ENCODE results near the gene FASN.

Gene FASN

DNA sequence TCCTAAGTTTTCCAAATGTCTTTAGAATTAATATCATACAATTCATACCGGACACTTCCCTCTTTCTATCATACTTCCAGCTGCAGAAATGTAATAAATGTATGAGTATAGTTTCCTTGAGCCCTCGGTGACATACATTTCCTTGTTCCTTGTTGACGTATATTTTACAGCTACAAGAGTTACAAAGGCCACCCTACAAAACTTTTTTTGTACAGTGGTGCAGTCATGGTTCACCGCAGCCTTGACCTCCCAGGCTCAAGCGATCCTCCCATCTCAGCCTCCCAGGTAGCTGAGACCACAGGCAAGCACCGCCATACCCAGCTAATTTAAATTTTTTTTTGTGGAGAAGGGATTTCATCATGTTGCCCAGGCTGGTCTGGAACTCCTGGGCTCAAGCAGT is 25.2 kb downstream of the FASN start:
- DNase-seq = no peak

DNA sequence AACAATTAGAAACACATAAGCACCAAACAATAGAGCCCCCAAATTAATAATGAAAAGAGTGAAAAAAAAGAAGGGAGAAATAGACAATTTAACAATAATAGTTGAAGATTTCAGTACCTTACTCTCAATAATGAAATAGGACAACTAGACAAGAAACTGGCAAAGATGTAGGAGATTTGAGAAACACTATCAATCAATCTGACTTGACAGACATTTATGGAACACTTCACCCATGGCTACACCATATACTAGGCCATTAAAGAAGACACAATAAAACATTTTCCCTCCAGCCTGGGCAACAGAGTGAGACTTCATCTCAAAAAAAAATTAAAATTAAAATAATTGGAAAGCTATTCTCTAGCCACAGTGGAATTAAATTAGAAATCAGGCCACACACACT is 27.4 kb downstream of the FASN start:
- no peak for DNase-seq

DNA sequence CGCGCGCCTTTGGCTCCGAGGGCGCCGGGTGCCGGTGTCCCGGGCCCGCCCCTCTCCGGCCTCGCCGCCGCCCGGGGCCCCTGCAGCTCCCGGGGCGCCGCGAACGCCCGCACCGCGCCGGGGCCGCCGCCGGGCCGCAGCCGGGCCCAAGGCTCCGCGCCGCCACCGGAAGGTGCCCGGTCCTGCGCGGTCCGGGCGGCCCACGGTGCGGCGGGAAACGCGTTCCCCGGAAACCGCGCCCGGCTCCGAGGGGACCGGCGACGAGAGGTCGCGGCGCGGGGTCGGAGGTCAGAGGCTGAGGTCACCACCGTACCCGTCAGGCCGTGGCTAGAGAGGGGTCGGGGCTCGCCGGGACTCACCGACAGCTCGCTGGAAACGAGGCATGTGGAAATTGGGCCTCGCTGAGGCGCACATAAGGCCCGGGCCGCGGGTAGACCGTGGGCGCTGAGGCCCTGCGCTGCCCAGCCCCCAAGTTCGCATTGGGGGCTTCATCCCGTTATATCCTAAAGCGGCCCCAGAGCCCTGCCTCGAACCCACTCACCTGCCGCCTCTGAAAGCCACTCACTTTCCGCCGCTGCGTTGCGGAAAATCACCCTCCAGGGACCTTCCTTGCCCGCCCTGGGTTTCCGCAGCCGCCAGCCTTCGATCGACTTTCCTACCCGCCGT is 32.3 kb downstream of the FASN start, which contains the start of gene DUS1L:
DUS1L (minus strand) TSS at position 167 of the 666 bp plus-strand sequence. CDS start 745 bp downstream, outside the sequence.
- peak; percentile 58 for DNase-seq

DNA sequence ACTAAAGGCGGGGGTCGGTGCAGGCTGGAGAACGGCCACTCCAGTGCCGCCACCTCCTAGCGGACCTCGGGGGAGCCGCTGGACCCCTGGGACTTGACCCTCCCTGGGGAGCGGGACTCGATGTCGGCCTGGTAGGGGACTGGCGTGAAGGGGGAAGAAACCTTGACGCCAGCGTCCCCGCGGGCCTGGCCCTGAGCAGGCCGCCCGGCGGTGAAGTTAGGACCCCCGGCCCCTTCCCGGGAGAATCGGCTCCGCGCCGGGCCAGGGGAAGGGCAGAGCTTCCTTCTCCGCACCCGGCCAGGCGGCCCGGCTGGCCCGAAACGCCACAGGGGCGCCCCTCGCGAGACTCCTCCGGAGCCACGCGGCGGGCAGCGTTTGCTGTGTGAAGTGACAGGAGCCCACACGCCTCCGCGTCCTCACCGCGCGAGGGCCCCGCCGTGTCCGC is 32.8 kb downstream of the FASN start:
- DNase-seq = no peak

DNA sequence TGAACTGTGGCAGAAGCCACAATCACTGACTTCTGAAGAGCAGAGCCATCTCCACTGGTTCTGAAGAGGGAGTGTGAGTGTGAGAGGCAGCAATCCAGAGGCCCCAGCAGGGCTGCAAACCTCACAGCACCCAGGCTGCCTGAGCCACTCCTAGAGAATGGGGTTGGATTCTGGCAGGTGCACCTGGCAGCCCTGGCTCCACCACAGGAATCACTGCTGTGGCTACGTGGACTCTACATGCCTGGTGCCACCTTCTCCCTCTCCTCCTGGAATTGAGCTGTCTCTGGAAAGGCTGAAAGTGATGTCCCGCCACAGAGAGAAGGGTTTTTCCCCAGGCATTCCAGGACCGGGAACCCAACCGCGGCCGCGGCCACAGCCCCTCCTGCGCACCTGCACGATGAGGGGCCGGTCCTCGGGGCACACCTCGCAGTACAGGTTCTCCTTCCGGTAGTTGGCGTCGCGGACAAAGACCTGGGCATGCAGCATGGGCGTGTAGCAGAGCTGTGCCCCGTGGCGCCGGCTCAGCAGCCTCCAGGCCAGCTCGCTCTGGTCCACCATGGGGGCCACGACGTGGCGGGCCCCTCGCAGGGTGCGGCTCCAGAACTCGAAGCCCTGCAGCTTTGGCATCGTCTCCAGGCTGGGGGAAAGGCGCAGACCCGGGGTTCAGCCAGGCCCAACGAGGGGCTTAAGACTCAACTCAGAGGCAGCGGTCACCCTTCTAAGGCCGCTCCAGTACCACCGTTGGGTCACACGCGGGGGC is 33.4 kb downstream of the FASN start:
- no peak for DNase-seq

DNA sequence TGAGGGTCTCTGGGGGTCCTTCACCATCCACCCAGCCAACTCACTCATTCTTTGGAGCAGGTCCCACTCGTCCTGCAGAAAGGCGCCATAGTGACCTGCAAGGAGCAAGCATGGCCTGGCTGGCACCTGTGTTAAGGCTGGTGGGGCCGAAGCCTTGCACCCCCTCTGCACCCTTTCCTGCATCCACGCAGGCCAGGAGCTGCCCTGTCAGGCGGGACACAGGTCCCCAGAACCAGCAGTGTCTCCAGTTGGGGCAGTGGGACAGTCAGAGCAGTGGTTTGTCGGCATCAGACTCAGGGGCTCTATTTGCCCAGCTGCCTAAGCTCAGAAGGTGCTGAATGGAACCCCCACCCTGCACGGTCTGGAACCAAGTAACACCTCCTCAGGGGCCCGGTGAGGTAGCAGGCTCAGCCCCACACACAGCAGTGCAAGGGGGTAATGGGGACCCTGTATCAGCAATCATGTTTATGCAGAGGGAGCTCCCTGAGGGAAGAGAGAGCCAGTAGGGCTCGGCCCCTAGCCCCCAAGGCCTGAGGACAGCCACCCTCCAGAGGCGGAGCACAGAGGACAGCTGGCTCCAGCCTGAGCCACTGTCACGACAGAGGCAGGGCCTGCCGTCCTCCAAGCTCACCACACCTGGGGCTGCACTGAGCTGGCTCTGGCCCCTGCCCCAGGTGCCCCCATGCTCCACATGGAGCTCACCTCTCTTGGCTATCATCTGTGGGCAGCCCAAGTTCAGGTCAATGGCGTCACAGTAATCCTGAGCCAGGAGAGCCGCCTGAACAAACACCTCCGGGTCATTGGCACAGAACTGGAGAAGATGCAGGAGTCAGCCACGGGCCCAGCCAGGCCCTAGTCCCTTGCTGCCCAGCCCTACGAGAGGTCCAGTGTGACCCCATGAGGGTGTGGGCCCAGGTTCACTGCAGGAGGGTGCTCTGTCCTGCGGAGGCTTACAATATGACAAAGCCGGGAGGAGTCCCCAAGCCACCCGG is 34.3 kb downstream of the FASN start:
- no peak for DNase-seq

DNA sequence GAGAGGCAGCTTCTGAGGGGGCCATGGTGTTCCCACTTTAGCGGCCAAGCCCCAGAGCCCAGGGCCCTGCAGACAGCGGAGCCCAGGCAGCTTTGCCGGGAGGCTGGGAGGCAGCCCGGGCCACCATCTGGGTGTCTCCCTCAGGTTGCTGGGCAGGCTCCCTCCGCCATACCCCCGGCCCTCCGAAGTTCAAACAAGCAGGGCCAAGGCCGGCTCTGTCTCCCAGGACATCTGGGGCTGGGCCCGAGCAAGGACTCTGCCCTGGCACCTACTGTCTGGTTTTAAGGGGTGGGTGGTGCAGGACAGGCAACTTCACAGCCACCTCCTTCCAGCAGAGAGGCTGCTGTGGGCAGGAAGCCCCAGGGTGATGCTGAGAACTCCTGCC is 35.1 kb downstream of the FASN start:
- DNase-seq = no peak

DNA sequence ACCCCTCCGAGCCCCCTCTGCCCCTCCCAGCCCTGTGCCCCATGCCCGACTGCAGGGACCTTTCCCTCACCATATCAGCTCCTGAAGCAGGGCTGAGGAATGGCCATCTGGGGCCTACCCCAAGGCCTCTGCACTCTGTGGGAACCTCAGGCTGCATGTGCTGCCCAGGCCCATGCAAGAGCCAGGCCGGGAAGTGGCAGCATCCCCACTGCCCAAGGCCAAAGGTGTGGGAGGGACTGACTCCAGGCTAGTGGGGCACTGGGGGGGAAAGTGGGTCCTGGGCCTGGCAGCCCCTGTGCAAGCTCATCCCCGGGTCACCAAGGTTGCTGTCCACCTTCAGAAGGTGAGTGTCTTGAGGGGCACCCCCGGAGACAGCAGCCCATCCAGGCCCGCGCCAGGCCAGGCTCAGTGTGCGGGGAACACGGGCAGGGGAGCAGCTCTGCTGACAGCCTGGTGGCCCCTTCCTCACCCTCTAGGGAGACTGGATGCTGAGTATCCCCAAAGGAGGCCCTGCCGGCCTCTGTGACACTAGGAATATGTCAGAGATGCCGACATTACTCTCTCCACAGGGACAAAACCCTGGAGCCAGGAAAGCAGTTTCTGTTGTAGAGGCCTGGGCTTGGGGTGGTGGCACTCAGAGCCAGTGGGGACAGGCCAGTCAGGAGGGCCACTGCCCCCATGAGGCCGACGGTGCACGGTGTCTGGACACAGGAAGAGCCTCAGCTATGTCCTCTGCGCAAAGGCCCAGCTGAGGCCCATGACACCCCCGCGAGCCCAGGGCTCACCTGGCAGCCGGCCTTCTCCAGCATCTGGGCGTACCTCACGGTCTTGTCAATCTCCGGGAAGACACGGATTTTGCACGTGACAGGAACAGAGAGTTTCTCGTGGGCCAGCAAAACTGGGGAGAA is 35.7 kb downstream of the FASN start:
- no peak for DNase-seq

DNA sequence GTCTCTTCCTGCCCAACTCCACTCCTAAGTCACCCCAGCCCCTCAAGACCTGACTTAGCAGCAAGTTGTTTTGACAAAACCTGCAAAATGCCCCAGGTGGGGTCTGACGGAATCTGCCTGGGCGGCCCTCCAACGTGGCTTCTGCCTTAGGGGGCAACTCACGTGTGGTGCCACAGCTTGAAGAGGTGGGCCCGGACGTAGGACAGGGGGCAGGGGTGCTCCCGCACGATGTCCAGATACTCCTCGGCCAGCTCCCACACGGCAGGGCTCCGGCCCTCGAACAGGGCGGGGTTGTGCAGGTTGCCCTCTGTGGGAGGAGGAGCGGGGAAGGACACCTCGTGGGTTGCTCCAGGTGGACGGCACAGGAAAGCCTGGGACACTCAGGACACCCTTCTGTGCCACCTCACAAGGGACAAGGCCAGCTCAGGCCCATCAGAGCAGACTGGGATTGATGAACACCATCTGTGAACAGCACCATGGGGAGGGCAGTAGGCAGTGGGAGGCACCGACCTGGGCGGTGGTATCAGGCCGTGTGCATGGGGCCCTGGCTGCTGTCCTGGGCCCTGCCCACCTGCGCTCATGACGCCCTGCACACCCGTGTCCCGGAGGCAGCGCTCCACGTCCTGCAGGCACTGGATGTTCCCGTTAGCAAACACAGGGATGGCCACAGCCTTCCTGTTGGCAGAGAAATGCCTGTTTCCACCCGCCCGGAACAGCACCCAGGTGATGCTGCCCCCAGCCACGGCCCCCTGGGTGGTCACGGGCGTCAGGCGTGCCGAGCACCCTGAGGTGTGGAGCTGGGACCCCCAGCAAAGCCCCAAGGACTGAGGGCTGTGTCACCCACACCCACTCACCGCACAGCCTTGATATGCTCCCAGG is 36.8 kb downstream of the FASN start:
- no peak for DNase-seq

DNA sequence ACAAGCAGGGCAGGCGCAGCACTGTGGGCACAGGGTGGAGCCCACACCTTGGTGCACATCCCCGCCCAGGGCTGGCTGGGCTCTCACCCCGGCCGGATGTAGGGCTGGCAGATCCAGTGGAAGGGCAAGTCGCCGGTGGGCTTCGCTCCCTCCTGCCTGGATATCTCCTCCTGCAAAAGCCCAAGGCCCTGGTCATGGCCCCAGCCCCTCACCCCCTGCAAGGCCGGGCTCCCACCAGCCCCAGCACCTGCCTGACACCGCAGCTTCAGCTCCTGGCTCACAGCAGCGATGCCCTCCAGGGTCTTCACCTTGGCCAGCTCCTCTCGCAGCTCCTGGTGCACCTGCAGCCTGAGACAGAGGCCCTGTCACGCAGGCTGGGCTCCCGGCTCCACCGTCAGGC is 37.4 kb downstream of the FASN start:
- no peak for DNase-seq

DNA sequence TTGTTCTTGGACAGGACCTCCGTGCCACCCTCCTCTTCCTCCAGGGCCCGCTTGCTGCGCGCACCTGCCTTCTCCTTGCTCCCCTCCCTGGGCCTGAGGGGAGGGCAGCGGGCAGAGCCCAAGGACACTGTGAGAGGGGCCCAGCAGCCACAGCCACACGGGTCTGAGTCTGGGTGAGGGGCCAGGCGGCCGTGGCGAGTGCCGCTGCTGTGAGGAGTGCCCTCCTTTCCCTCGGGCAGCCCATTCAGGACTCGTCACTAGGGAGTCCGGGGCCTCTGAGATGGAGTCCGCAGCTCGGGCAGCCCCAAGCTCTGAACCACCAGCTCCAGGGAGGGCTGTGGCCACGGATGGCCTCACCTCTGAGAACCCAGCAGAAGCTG is 38.0 kb downstream of the FASN start:
- DNase-seq = no peak

DNA sequence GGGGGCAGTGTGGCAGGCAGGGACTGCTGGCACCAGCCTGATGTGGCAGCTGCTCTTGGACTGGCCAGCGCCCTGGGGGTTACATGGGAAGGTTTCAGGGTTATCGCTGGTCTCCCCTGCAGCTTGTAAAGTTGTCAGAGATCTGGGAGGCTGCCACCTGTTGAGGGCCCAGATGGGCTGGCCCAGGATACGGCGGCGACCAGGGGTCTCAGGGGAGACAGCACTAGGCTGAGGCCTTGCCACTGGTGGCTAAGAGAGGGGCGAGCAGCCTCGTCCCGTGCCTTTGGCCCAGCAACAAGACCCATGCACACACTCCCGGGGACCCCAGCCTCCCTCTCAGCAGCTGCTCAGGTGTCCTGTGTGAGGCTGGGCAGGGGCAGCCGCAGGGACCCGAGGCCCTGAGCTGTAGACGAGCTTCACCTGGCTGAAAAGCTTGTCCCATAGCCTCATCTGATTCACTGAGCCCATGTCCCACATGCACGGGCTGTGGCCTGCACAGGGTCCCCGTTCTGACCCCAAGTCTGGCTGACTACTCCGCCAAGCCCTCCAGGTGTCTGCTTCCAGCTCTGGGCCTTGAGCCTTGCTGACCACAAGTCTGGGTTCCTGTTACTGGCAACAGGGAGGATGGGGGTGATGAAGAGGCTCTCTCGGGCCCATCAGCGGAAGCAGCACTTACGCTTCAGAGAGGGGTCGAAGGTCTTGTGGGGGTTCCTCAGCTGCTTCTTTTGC is 38.6 kb downstream of the FASN start:
- no peak for DNase-seq

DNA sequence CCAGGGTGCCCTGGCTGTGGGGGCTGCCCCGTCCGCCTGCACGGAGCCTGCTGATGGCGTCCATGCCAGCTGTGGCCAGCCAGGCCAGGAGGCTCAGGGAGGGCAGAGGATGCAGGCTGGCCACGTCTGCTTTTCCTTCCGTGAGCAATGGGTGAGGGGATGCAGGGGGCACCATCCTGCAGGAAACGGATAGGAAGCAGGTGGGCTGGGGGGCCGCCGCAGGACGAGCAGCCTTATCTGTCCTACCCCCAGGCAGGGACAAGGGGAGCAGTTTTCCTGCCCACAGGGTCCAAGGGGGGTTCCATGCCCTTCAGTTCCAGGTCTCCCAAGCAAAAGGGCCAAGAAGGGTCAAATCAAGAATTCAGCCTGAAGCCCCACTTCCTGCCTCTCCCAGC is 39.2 kb downstream of the FASN start:
- no peak for DNase-seq

DNA sequence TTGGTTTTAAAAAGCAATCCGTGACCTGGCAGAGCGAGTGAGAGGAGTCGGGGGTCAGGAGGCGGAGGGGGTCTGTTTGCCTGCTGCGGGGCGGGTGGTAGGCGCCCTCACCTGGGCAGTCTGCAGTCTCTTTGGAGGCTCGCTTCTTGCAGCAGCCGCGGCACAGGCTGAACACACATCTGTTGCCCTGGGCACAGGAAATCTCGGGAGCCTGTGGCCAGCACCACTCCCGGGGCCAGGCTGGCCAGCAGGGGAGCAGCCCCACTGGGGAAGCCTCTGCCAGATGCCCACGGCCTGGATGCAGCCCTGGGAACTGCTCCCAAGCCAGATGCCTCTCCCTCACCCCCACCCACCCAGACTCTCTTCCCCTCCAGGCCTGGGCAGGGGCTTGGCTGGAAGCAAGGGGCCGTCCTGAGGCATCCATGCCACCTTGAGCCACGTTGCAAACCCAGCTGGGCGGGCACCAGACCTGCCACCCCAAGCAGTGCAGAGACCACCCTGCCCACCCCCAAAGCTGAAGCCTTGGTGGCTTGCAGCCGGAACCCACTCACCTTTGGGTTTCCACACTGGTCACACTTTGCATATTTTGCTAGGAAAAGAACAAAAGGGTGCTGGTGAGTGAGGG is 39.7 kb downstream of the FASN start:
- no peak for DNase-seq

DNA sequence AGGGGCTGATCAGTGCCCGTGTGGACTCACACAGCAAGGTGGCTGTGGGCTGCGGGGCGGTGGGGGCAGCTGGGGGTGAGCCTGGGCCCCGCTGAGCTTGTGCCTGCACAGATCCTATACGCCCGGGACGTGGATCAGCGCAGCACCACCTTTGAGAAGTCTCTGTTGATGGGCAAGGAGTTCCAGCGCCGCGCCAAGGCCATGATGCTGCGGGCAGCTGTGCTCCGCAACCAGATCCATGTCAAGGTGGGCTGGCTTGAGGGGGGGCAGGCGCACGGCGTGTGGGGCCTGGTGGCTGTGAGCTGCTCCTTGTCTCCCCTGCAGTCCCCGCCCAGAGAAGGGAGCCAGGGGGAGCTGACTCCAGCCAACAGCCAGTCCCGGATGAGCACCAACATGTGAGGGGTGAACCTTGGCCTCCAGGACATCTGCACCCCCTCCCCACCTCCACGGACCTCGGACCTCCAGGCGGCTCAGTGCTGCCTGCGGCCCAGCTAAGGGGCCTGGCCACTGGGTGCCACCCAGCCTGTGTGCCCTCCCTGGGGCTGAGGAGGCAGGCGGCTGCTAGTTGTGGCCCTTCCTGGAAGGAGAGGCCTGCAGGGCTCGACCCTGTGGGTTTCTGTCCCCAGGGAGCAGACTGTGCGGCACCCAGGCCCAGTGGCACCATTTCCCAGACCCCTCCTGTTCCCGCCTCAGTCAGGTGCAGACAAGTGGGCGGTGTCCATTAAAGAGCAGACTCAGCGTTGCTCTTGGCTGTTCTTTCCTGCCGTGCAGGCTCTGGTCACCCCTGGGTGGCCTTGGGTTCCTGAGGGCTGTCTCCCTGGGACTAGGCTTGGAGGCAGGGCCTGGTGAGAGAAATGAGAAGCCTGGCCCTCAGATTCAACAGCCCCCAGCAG is 41.1 kb downstream of the FASN start:
- no peak for DNase-seq

DNA sequence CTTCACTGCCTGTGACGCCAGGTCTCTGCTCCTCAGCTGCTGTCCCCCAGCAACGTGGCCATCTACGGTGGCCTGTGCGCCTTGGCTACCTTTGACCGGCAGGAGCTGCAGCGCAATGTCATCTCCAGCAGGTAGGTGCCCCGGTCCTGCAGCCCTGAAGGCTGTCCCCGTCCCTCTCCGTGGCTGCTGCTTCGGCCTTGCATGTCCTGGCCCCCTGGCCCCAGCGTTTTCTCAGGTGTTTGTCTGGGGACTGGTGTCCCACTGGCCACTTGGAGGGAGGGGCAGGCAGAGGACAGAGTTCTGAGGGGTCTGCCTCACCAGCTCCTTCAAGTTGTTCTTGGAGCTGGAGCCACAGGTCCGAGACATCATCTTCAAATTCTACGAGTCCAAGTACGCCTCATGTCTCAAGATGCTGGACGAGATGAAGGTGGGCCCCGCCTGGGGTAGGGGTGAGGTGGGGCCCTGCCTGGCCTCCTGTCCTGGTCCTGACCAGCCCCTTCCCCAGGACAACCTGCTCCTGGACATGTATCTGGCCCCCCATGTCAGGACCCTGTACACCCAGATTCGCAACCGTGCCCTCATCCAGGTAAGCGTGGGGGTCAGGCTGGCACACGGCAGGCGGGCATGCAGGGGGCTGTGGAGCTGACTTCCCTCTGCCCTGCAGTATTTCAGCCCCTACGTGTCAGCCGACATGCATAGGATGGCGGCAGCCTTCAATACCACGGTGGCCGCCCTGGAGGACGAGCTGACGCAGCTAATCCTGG is 41.9 kb downstream of the FASN start:
- DNase-seq = no peak

DNA sequence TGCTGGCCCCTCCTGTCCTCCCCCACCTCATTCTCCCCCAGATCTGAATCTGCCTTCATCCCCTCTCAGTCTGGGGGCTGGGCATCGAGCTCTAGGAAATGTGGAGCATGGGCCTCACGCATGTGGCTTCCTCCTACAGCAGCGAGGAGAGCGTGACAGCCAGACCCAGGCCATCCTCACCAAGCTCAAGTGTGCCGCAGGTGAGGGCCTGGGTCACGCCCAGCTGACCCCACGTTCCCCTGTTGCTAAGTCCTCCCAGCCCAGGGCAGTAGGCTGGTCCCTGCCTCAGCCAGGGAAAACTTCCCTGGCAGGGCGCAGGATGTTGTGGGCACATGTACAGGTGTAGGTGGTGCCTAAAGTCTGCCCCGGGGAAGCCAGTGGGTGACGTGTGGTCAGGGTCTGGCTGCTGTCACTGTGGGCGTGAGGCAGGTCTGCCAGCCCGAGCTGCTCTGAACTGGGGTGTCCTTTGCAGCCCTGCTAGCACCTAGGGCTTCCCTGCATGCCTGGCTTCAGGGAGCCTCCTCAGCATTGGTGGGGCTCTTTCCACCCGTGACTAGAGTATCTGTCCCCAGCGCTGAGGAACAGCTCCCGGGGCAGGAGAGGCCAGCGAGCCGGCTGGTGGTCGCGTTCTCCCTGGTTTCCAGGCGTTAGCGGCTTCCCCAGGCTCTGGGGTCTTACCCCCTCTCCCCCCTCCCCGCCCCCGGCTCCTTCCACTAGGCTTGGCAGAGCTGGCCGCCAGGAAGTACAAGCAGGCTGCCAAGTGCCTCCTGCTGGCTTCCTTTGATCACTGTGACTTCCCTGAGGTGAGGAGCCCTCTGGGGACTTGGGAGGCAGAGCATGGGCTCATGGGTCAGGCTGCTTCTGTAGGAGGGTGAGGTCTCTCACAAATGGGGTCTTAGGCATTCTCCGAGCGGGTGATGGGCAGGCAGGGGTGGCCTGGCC is 42.7 kb downstream of the FASN start:
- no peak for DNase-seq

All from activated T-cell treated with anti-CD3 and anti-CD28 coated beads for 4 hours (primary cell).